ENCODE data around the gene MT1B. TPM values are rescaled to one million over a fixed set of nuclear protein-coding genes. Genes with fewer than 3 reads are reported as not detected.

MT1B gene
- total and polyA plus RNA-seq, 2 of the 13 experiments (the other 11 are each of a cell fraction or from before 2014, with no cell fraction given): 0.89 TPM; not detected in 1

GRCh38 chr16:56607109-56607618 is 44.5 kb upstream of the MT1B start (continued):
- TF ChIP-seq, protein P1, sequence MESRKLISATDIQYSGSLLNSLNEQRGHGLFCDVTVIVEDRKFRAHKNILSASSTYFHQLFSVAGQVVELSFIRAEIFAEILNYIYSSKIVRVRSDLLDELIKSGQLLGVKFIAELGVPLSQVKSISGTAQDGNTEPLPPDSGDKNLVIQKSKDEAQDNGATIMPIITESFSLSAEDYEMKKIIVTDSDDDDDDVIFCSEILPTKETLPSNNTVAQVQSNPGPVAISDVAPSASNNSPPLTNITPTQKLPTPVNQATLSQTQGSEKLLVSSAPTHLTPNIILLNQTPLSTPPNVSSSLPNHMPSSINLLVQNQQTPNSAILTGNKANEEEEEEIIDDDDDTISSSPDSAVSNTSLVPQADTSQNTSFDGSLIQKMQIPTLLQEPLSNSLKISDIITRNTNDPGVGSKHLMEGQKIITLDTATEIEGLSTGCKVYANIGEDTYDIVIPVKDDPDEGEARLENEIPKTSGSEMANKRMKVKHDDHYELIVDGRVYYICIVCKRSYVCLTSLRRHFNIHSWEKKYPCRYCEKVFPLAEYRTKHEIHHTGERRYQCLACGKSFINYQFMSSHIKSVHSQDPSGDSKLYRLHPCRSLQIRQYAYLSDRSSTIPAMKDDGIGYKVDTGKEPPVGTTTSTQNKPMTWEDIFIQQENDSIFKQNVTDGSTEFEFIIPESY (CRISPR knock-in tag; IDR thresholded peaks at IDR 0.05): peak; percentile 79; the same call in 1 of the 2 replicates
- TF ChIP-seq NR2F6 (IDR thresholded peaks at IDR 0.05) (peak; percentile 84), NR2F6 (CRISPR knock-in tag; IDR thresholded peaks at IDR 0.05) (peak; percentile 76; the same call in 1 of the 2 replicates), KDM5B (CRISPR knock-in tag; IDR thresholded peaks at IDR 0.05; ENCODE audit: borderline replicate concordance) (peak; percentile 80), HOXA5 (CRISPR knock-in tag; IDR thresholded peaks at IDR 0.05) (peak; percentile 75; the same call in 1 of the 2 replicates), JDP2 (CRISPR knock-in tag; IDR thresholded peaks at IDR 0.05; ENCODE audit: borderline replicate concordance) (0 out of 2 replicates have a peak, but pooled peaks have one; percentile 3), ZNF550 (CRISPR knock-in tag; IDR thresholded peaks at IDR 0.05; ENCODE audit: borderline replicate concordance) (no peak), ZBTB7B (CRISPR knock-in tag; IDR thresholded peaks at IDR 0.05) (peak; percentile 81), ZNF260 (CRISPR knock-in tag; IDR thresholded peaks at IDR 0.05; ENCODE audit: borderline replicate concordance, low read depth) (no peak), HNRNPLL (IDR thresholded peaks at IDR 0.05; ENCODE audit: low read depth, low read length, poor library complexity, severe bottlenecking) (no peak), SIN3A (IDR thresholded peaks at IDR 0.05; ENCODE audit: borderline replicate concordance, low read depth, low read length) (peak; percentile 78; the same call in 1 of the 2 replicates), THAP7 (CRISPR knock-in tag; IDR thresholded peaks at IDR 0.05) (no peak), ZNF431 (CRISPR knock-in tag; IDR thresholded peaks at IDR 0.05; ENCODE audit: borderline replicate concordance, low read depth) (peak; percentile 98), ZNF629 (CRISPR knock-in tag; conservative IDR thresholded peaks at IDR 0.05) (no peak), SALL2 (CRISPR knock-in tag; IDR thresholded peaks at IDR 0.05) (no peak), KLF11 (CRISPR knock-in tag; IDR thresholded peaks at IDR 0.05) (no peak), ZNF232 (CRISPR knock-in tag; IDR thresholded peaks at IDR 0.05; ENCODE audit: borderline replicate concordance) (0 out of 2 replicates have a peak, but pooled peaks have one; percentile 49), RARG (CRISPR knock-in tag; IDR thresholded peaks at IDR 0.05; ENCODE audit: low read depth) (no peak), ZNF33A (CRISPR knock-in tag; IDR thresholded peaks at IDR 0.05; ENCODE audit: borderline replicate concordance) (no peak)
- TF ChIP-seq, protein P2, sequence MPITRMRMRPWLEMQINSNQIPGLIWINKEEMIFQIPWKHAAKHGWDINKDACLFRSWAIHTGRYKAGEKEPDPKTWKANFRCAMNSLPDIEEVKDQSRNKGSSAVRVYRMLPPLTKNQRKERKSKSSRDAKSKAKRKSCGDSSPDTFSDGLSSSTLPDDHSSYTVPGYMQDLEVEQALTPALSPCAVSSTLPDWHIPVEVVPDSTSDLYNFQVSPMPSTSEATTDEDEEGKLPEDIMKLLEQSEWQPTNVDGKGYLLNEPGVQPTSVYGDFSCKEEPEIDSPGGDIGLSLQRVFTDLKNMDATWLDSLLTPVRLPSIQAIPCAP (CRISPR knock-in tag; IDR thresholded peaks at IDR 0.05; ENCODE audit: low read depth): no peak; the same call in 1 of the 2 replicates
- TF ChIP-seq, protein P3, sequence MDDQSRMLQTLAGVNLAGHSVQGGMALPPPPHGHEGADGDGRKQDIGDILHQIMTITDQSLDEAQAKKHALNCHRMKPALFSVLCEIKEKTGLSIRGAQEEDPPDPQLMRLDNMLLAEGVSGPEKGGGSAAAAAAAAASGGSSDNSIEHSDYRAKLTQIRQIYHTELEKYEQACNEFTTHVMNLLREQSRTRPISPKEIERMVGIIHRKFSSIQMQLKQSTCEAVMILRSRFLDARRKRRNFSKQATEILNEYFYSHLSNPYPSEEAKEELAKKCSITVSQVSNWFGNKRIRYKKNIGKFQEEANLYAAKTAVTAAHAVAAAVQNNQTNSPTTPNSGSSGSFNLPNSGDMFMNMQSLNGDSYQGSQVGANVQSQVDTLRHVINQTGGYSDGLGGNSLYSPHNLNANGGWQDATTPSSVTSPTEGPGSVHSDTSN (CRISPR knock-in tag; IDR thresholded peaks at IDR 0.05; ENCODE audit: borderline replicate concordance): no peak
